ENCODE measurements around the gene EDN3.

GRCh38 chr20:59334651-59335300 is 34.4 kb downstream of the EDN3 start:
- TF ChIP-seq CTCF (IDR thresholded peaks at IDR 0.05): no peak
- no peak for TF ChIP-seq POLR2A (IDR thresholded peaks at IDR 0.05)
